ENCODE measurements around the gene KDM5B.

The KDM5B gene

DNA sequence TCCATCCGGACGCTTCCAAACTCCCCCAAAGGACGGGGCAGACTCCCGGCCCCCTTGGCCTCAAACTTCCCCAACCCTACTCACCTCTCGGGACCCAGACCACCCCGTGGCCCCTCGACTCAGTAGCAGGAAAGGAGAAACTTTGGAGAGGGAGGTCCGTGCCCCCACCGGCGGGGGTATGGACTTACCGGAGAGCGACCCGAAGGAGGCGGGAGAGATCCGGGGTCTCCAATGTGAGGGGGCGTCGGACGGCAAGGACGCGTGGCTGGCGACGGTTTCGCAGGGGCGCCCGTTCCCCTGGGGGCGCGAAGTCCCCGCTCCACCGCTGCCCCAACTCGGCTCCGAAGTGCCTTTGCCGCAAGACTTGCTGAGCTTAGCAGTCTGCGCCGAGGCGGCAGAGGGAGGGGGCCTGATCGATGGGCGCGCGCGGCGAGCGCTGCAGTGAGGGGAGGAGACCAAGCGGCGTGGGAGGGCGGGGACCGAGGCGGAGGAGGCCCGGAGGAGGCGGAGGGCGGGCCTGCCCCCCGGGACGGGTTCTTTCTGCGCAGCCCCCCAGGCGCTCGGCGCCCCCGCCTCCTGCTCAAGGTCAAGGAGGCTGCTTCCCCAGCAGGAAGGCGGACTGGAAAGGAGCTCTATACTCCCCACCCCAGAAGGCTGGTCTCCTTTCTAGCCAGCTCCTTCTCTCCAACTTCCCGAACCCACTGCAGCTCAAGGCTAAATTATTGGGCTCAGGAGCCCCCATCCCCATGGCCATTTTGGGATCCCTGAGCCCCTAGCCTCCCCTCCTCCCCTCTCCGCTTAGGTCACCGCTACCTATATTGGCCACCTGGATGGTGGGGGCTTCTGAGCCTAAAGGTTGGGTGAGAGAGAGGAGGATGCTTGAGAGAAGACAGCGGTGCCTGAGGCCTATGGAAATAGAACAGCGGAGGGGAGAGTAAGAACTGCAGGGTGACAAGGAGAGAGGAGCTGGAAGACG is 97.9 kb downstream of the KDM5B start, which contains the start of gene SYT2:
Gene SYT2 (minus strand): TSS at position 385 of the 976 bp plus-strand sequence. CDS start 104,682 bp downstream, outside the sequence.
- DNase-seq = peak; percentile 87

DNA sequence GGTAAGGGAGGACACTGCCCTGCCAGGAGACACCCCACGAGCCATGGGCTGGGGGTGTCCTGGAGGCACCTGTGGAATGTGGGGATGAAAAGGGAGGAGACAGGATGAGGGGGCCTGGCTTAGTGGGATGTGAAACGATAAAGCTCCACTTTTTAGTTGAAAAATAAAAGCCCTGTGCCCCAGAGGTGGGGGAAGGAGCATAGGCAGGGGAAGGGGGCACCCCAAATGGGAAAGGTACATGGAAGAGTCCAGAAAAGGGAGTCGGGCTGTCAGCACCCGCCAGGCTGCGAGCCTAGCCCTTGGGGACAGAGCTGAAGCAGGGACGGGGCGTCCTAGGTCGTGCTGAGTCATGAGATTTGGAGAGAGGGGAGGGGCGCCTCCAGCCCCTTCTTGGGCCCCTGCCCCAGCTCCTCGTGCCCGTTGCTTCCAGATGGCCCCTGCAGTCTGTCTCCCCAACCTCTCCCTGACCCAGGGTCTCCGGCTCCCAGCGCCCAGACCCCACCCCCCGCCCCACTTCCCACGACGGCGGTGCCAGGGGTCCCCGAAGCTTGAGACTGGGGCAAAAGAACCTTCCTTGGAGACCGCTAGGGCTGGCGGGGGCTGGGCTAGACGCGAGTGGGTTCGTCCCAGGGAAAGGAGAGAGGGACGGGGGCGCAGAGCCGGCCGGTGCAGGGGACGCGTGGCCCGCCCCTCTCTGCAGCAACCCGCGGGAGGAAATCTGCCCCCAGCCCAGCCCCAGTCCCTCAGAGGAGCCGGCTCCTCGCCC is 98.8 kb downstream of the KDM5B start:
- DNase-seq = peak; percentile 49

DNA sequence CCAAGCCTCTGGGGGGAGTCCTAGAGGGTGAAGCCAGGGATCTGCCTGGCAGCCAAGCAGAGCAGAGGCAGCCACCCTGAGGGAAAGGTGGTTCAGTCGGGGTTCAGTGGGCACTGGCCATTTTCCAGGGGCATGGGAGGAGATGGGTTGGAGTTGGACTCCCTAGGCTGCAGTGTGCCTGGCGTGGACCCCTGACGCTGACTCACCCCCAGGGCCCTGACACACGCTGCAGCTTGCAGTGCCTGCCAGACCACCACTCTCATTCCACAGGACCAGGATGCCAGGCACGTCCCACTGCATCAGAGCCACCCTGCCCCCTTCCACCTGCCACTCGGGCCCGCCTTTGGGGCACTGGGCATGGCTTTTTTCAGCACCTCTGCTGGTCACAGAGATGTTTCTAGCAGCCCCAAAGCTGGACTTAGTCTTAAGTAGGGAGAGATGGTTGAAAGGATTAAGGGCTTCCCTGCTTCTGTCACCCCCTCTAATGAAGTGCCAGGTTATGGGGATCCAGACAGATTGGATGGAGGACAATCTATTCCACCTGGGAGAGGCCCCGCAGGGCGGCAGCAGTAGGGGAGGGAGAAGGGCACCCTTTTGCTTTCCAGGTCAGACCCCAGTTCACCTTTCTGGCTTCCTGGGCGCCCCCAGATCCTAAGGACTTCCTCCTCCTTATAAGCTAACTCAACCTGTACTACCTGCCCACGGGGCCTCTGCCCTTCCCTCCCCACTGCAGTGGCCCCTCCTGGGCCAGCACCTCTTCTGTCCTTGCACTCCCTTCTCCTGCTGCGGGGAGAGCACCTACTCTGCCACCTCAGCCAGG is 99.6 kb downstream of the KDM5B start:
- no peak for DNase-seq

DNA sequence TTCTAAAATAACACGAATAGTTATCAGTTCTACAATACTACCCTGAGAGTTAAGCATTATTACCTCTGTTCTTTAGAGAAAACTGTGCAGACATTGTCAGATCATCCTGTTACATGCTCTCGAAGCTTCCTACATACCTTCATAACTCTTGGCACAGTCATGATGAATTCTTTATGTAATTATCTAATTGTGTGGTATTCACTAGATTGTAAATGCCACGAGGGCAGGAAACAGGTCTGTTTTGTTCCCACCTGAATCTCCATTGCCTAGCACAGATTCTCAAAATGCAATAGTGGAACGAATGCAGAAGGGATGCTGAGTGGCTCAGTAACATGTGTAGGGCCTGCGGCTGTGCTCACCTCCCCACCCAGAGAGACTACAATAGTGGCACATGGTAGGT is 101.4 kb downstream of the KDM5B start:
- no peak for DNase-seq

DNA sequence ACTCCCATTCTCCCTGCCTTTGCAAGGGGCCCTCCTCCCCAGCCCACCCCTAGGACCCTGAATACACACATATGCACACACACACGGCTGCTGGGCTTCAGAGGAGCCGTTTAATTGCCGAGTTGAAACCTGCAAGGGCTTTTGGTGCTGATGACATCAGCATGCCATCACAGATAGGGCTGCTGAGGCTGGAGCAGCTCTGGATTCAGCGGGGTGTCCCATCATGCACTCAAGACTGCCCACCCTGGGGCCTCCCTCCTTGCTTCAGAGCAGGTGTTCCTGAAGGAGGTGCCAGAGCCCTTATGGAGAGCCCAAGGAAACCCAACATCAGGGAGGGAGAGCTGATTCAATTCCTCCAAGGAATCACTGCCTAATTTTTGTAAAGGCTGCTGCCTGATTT is 103.6 kb downstream of the KDM5B start:
- DNase-seq = no peak

DNA sequence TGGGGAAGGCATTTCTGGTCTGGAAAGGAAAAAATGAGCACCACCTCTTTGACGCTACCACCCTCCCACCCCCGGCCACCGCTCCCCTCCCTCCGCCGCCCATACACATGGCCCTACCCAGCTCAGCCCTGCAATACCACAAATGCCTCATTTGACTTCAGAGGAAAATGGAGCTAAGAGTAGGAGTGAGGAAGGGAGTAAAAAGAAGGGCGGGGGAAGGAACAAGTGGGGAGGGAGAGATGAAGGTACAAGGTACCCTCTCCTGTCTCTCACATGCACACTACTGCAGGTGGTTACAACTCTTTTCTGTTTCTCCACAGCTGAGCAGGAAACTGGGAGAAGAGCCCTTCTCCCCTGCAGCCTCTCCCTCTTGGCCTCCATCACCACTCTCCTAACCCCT is 105.0 kb downstream of the KDM5B start:
- no peak for DNase-seq

DNA sequence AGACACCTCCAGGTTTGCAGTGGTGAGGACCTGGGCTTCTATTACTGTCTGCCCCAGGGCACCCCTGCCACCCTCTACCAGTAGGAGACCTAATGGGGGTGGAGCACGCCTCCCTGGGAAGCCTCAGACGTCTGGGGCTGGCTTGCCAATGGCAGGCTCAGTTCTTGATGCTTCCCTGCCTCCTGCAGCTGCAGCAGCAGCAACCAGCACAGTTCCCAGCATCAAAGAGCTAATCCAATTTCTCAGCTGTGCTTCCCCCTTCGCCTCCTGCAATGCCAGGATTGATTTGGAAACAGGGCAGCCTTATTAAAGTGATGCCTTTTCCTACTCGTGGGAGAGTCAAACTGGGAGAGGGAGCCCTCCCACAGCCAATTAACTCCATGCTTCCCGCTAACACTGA is 106.1 kb downstream of the KDM5B start:
- DNase-seq = no peak

DNA sequence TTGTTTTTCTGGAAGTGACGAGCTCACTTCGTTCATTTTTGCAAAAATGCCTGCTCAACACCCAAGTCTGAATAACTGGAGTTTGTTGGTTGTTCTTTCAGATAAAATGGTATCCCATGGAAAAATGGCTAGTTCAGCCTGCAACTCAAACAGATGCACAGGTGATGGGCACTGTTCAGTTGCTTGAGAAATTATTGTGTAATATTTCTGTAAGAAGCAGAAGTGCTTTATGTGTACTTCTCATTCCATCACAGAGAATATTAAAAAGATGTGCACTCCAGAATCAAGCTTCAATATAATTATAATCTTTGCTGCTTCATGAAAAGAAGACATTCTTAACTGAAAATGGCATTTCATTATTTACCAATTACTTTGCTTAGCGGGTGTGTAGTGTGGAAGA is 107.0 kb downstream of the KDM5B start:
- no peak for DNase-seq

DNA sequence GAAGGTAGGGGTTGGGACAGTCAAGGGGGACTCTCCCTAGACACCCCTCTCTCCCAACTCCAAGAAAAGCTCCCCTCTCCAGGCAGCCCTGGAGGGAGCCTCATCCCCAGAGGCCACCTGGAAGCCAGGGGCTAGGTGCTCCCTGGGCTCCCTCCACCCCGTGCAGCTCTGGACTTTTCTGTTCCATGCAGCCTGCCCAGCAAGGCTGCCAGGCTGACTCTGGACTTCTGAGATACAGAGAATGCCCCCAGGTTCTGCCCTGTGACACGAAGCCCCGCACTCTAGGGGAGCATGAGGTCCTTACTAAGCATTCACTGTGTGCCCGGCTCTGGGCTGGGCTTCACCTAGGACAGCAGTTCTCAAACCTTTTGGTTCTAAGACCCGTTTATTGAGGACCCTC is 108.2 kb downstream of the KDM5B start:
- DNase-seq = no peak

DNA sequence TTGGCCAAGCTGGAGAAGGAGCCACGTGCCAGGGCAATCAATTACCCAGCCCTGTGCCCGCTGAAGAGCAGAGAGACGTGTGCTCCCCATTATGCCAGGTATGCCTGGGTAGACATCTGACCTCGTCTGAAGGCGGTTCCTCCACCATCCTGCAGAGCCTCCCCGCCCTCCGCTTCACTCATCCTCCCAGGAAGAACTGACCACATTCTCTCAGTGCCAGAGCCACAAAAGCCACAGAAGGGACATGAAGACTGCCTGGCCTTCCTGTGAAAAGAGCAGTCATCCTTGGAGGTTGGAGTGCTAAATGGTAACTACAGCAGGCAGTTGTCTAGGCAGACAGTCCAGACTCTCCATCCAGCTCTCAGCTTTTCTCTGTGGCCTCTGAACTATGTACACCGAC is 109.9 kb downstream of the KDM5B start:
- no peak for DNase-seq

DNA sequence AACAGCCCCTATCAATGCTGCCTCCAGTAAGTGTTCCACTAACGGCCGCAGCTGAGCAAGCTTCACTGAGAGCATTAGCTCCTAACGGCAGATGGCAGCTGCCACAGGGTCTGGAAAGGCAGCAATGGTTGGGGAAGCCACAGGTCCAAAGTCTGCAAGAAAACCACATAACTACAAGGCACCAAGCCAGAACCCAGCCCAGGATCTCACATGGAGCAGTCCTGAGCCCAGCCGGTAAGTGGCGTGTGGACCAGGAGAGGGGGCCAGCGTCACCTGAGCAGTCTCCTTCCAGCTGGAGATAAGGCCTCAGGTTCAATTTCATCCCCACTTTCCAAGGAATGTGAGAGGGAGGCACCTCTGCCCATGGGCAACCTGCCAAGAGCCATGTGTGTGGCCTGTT is 111.2 kb downstream of the KDM5B start:
- peak; percentile 25 for DNase-seq

DNA sequence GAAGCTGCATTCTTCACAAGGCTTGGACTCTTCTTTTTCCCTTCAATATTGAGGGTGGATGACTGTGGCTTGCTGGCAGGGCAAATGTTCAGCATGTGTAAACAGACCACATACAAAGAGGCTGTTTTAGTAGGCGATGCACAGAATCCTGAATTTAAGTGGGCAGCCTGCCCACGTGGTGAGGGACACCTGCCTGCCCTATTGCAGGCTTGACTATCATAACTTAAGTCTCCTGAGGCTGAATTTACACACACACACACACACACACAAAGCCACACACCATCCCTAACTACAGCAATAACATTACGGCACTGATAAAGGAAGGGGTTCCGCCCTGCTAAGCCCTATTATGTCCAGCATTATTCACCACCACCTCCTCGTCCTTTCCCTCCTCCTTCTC is 113.9 kb downstream of the KDM5B start:
- no peak for DNase-seq

DNA sequence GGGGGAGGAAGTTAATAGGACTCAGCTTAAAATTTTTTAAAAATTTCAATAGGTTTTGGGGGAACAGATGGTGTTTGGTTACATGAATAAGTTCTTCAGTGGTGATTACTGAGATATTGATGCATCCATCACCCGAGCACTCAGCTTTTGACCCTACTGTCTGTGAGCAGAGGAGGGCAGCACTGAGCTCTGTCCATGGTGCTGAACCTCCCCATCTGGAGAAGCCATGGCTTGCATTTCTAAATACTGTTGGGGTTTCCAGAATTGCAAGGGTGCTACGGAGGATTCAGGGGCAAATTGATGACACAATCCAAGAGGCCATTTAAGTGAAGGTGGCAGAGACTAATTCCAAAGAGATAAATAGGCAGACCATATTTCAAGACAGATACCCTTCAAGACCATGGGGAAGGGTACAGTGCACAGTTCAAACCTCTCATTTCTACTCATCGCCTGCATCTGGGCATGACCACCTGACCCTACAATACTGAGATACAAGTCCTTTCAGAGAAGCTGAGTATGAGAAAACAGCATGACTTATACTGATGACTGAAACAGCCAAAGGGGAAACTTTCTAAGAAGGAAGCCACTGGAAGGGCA is 115.2 kb downstream of the KDM5B start:
- peak; percentile 92 for DNase-seq

DNA sequence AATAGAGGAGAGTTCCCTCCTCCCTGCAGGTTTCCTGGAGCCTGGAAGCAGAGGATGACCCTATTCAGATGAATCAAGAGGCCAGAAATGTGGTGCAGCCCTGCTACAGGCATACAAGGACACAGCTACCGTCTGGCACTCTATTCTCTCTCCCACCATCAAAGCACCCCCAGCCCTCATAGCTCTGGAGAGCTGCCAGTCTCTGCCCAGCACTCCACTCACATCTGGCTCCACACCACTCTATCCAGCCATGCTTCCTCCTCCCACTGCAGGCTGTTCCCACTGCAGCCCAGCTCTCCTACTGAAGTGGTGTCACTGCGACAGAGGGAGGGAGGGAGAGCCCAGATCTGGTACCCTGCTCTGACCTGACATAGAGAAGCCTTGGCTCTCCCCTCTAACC is 116.4 kb downstream of the KDM5B start:
- no peak for DNase-seq

DNA sequence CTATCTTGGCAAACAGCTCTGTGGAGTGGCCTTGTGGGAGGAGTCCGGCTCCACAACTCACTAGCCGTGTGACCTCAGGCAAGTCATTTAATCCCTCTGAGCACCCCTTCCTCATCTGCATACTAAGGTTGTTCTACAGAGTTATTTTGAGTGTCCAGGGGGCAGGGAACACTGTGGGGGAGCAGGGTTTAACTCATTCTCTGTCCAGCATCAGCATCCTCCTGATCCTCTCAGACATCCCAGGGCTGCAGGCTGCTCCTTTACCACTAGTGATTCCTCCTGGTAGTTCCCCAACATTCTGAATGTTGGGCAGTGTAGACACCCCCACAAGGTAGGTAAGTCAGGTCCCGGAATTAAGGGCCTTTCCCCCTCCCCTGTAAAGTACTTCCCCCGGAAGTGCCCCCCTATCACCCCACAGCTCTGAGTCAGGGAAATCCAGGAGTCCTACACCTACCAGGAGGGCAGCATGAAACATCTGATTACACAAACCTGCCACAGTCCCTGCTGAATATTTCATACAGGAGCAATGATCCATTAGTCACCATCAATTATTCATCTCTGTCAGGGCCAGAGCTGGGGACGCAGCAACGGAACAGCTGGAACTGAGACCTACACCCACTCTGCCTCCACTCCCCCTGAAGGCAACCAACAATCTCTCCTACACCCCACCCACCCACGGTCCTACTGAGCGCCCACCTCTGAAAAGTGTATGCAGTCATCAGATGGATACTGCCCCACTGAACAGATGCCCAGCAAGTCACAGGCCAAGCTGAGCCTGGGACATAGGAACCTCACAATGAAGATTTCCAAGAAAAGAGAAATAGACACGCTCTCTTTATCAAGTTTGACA is 118.5 kb downstream of the KDM5B start:
- peak; percentile 75 for DNase-seq

DNA sequence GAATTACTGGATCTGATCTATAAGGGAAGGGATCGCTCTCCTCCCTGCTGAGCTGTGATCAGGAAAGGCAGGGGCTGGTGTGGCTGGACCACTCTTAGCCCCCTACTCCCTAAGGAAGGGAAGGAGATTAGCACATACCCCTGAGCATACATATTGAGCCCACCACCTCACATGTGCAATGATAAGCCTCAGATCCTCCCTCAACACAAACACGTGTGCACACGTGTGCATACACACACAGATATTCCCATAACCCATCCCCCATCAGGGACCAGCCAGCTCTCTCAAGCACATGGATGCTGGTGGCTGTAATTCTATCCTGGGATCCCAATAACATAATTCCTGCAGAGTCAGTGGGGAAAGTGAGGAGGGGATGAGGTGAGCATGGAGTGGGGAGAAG is 119.1 kb downstream of the KDM5B start:
- peak; percentile 39 for DNase-seq

DNA sequence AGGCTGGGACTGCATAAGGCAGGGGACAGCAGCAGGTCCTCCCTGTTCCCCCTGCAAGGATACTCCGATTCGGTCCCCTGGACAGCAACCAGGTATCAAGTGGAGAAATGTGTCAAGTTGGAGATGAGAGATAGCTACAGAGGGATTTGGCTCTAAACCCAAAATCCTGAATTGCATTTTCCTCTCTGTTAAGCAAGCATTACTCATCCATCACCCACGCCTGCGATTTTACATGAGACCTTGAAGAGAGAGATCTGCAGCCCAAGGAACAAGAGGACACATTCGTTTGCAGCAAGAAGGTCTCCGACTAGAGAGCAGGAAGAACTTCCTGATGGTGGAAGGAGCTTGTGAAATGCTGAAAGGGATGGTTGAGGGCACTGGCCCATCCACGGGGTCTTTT is 119.8 kb downstream of the KDM5B start:
- no peak for DNase-seq

DNA sequence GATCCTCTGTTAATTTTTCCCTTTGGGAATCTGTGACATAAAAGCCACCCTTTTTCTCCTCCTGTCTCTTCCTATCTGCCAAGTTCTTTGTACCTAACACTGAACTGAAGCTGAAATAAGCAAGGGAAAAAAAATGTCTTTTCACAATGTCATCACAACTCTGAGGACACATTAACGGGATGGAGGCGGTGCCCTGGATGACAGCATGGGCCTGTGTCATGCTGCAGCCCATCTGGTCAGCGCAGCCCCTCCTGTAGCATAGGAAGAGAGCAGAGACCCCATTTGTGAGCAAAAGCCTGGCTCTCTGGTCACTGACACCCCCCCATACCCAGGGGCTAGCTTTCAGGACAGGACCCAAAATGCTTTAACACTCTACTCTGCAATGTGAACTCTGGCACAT is 120.4 kb downstream of the KDM5B start:
- no peak for DNase-seq

DNA sequence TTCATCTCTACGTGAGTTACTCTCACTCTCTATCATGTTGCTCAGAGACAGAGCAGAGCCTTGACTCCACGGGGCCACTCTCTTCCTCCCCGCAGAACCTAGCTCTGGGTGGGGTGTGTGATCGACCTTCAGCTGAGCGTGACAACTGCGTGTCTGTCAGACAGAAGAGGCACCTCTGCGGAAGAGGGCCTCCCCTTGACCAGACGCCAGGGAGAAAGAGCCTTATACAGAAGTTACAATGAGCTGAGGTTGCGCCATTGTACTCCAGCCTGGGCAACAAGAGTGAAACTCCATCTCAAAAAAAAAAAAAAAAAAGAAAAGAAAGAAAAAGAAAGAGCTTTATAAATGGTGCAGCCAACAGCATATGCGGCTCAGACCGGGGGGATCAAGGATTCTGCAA is 120.9 kb downstream of the KDM5B start:
- no peak for DNase-seq

DNA sequence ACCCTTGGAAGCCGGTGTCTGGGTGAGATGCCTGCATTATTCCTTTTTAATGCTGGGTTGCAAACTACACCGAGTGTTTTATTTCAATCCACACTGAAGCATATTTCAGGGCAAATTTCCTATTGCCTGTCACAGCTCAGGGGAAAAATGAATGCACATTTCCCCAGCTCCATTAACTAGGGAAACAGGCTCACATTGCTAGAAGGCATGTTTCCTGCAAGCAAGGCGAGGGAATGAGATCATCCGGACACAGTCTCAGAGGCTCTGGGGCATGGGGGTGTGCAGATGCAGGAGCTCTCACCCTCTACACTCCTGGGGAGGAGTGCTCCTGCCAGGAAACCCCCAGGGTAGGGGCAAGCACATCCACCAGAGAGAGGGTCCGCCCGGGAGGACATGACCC is 122.6 kb downstream of the KDM5B start:
- no peak for DNase-seq

DNA sequence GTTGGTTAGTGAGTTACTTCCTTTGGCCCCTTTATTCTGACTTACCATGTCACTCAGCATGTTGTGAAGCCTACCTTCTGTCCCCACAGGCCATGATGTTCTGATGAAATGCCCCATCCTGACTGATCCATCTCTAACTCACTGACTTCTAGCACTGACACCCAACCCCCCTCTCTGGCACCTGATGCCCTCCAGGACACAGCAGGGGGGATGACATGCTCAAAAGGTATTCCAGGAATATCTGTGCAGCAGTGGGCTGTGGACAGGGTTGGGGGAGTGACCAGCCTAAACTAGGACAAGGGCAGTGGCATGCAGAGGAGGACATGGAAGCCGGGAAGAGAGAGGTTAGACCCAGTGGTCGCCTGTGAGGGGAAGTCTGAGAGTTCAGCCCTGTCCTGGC is 123.5 kb downstream of the KDM5B start:
- DNase-seq = no peak

DNA sequence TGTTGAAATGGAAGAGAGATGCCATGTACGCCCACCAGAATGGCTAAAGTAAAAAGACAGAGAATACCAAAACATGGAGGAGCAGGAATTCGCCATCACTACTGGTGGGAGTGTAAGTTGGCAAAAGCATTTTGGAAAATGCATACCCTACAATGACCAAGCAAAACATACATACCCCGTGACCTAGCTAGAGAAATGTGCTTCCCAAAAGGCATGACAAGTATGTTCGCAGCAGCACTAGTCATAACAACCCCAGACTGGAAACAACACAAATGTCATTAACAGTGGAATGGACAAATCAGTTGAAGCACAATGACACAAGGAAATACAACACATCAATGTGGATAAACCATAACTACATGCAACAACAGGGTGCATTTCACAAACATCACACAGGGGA is 125.2 kb downstream of the KDM5B start:
- no peak for DNase-seq

All from eye (tissue), 1 donor.